ENCODE measurements around the gene SLC29A2.

DNA sequence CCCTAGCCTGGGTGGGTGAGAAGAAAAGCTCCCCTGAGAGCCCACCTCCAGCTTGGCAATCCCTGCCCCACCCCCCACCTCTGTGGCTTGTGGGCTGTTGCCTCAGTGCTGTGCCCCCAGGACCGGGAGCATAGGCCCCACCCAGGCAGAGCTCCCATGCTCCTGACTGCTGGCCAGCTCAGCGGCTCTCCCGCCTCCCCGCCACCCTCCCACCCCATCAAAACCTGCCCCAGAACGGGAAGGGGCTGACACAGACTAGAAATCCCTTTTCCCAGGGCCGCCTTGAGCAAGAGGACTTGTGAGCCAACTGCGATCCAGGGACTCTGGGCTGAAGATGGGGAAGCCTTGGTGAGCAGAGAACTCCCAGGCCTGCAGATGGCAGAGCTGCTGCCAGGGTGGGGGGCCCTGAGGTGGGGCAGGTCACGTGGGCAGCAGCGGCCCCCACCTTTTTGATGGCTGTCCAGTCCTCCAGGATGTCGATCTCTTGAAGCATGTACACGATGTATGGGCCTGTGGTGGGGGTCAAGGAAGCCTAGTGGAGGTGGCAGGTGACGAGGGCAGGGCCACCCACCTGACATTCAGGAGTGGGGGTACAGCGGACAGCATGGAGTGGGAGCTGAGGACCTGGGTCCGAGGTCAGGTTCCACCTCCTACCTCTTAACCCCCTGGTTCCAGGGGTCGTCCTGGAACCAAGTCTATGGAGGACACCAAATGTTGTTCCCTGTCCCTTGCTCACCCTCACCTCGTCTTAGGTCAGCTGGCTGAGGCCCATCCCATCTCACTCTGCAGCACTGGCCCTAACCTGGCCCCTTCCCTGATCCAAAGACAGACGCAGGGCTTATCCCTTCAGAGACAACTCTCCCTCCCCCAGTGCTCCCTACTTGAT lies 33.0 kb downstream of the SLC29A2 start:
- TF ChIP-seq, protein P1, sequence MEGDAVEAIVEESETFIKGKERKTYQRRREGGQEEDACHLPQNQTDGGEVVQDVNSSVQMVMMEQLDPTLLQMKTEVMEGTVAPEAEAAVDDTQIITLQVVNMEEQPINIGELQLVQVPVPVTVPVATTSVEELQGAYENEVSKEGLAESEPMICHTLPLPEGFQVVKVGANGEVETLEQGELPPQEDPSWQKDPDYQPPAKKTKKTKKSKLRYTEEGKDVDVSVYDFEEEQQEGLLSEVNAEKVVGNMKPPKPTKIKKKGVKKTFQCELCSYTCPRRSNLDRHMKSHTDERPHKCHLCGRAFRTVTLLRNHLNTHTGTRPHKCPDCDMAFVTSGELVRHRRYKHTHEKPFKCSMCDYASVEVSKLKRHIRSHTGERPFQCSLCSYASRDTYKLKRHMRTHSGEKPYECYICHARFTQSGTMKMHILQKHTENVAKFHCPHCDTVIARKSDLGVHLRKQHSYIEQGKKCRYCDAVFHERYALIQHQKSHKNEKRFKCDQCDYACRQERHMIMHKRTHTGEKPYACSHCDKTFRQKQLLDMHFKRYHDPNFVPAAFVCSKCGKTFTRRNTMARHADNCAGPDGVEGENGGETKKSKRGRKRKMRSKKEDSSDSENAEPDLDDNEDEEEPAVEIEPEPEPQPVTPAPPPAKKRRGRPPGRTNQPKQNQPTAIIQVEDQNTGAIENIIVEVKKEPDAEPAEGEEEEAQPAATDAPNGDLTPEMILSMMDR (IDR thresholded peaks at IDR 0.05), result no peak
- TF ChIP-seq POLR2A (IDR thresholded peaks at IDR 0.05), result no peak
